GM18511 (cell line): ENCODE measurements around the gene CD52.

ENCODE experiments used
- ATAC-seq: cut with Tn5 transposase; IDR thresholded peaks from one replicate; pipeline ENCODE4 v1.9.1; 2021; ENCODE audit warnings: mild to moderate bottlenecking, moderate library complexity; ENCODE audit not compliant: unreplicated experiment

The CD52 gene

DNA sequence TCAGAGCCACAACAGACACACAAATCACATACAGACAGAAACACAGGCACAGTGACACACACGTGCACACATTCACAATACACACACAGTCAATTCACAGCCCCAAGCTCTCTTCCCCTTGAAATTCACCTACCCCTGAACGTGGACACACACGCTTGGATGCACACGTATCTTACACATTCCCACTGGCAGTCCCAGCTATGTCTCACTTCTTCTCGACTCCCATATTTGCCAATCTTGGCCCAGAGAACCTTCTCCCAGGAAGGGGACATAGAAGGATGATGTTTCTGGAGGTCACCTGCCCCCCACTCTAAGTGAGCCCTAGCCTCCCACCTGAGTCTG lies 34.6 kb downstream of the CD52 start:
- no peak for ATAC-seq

DNA sequence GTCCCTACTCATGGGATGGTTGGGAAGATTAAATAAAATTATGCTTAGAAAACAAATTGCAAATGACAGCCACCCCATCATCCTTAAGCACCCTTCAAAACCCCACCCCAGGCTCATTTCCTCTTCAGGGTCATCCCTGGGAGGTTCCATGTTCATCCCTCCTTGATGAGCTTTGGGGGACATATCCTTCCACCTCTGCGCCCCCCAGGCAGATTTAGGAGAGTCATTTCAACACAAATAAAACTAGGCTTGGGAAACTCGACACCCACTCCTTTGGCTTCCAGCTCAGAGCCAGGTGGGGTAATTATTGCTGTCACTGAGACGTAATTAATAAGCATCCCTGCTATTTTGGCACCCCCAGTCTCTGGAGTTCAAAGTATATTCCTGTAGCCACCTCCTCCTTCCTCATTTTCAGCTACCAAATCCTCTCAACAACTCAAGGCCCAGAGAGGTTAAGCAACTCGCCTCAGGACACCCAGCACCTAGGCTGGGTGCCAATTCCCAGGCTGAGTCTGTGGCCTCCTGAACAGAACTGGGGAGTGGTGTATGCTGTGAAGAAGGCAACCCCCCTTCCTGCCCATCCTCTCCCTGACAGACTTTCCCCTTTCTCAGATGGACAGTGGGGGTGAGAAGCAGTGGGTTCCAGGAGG lies 35.6 kb downstream of the CD52 start:
- no peak for ATAC-seq

DNA sequence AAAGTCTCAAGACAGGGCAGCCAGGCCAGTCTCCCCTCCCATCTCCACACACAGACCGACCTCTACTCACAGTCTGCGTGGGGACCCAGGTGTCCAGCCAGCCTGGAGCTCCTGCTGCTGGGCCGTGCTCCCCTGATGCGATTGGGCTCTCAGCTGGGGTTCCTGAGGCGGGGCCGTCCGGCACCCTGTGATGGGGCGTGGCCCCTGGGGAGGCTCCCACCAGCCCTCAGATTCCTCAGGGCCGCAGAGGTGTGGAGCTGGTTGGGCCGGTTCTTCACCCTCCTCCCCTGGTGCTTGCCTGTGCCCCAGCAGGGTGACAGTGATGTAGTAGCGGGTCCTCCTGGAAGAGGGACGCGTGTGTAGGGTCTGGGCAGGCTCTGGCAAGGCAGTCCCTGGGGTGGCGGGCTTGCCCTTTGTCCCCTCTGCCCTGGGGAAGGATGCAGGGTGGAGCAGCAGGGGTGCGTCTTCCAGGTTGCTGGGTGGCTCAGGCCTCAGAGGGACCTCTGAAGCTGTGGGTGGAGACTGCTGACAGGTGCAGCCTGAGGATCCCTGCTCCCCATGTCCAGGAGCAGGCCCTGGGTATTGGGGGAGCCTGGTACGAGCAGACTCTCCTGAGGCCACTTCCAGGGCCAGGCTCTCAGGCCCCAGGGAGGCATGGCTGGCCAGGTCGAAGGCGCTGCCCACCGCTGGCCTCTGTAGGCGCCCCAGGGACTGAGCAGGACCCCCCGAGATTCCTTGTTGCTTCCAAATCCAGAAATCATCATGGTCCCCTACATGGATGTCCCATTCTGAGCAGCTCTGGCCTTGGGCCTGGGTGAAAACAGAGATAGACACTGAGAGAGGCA lies 36.4 kb downstream of the CD52 start, which contains the start of gene CRYBG2:
CRYBG2 (minus strand) TSS at position 155 of the 845 bp plus-strand sequence. CDS start 7,473 bp downstream, outside the sequence.
- ATAC-seq: no peak

DNA sequence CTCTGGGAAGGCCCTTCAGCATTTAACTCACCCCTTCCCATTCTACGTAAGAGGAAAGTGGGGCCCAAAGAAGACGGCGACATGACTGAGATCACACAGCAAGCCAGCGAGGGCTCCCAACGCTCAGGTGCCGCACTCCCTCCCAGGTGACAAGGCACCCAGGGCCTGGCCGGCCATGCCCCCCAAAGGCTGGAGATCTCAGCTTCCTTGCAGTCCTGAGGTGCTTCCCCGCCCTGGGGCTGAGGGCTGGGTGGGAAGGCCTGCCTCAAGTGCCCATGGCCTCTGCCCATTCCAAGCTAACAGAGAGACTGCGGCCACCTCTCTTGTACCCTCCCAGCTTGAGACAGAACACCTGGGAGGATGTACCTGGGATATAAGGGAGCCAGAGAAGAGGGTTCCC lies 37.2 kb downstream of the CD52 start:
- ATAC-seq: no peak

DNA sequence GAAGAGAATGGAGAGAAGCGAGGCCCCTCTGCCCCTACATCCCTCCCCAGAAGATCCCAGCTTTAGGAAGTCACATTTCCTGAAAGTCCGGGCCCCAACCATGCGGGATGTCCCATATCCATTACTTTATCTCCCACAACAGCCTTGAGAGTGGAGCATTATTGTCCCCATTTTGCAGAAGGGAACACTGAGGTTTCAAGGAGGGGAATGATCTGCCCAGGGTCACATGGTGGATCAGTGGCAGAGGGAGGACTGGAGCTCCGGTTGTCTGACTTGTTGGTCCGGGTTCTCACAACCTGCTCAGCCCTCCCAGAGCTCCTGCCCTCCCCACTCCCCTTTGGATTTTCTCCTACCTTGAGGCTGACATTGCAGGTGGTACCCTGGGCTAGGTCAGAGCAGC lies 38.3 kb downstream of the CD52 start:
- no peak for ATAC-seq

DNA sequence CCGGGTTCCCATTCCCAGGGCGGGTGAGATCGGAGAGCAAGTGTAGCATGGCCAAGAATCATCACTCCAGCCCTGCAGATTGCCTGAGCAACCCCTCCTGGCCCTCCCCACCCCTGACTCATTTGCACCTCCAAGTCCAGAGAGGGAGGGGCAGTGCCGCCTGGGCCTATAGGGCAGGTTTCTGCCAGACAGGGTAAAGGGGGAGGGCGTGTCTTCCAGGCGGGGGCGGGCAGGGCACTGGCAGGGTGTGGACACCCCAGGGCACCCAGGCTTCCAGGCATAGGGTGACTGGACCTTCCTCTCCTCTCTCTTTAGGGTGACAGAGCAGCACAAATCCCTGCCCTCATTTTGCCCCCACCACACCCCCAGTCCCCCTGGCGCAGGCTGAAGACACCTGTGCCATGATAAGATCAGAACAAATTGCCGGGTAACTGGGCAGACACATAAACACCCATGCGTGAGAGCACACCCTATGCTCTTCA lies 39.4 kb downstream of the CD52 start:
- ATAC-seq: no peak

DNA sequence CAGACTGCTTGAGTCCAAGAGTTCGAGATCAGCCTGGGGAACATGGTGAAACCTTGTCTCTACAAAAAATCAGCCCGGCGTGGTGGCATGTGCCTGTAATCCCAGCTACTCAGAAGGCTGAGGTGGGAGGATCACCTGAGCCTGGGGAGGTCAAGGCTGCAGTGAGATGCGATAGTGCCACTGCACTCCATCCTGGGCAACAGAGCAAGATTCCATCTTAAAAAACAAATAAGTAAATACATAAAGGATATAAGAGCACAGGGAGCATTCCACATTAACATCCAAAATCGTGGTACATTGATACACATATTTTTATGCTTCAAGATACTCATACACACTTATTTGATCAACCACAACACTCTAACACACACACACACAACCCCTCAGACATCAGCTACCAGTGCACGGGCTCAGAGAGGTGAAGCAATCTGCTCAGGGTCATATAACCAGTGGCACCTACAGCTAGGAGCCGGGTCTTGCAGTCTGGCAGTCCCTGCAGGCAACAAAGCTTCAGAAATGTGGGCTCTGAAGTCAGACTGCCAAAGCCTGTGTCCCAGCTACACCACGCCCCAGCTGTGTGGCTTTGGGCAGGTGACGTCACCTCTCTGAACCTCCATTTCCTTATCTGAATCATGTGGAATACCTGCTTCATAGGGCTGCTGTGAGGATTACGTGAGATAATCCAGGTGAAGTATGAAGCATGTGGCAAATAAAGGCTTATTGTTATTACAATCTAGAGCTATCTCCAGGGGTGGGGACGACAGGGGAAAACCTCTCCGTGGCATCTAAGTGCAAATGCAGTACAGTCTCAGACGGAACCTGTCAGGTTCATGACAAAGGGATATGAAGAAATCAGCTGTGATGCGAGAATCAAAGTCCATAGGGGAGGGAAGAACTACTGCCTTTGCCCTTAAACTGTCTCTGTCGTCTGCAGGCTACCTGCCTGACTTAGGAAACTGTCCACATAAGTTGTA lies 40.9 kb downstream of the CD52 start:
- ATAC-seq: no peak

DNA sequence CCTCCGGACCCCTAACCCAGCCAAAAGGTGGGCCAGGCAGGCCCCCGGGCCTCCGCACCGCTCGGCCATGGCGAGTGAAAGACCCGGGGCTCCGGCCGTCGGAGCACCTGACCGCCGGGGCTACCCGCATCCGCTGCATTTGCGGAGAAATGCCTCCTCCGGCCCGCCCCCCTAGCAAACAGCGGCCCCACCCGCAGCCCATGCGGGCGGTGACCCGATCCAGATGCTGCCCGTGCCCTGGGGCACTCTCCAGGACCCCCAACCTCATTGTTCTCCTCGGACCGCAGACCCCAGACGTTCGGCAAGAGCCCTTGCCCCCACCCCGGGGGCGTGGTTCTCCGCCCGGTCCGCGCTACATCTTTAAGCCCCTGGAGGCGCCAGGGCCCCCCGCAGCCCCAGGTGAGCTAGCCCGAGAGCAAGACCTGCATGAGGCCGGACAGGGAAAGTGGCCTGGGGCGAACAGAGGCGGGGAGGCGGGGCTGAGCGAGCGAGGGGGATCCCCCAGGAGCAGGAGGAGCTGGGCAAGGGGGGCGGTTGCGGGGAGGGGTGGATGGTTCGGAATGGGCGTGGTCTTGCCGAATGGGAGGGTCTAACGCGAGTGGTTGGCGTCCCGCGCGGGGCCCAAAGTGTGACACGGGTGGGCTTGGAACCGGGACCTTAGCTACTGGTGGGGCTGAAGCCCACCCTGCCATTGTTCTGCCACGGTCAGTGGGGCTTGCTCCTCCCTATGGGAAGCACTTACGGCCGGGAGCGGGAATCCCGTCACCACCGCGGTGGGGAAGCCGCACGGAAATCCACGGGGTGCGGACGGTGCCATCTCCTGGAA lies 42.4 kb downstream of the CD52 start:
- ATAC-seq: no peak

DNA sequence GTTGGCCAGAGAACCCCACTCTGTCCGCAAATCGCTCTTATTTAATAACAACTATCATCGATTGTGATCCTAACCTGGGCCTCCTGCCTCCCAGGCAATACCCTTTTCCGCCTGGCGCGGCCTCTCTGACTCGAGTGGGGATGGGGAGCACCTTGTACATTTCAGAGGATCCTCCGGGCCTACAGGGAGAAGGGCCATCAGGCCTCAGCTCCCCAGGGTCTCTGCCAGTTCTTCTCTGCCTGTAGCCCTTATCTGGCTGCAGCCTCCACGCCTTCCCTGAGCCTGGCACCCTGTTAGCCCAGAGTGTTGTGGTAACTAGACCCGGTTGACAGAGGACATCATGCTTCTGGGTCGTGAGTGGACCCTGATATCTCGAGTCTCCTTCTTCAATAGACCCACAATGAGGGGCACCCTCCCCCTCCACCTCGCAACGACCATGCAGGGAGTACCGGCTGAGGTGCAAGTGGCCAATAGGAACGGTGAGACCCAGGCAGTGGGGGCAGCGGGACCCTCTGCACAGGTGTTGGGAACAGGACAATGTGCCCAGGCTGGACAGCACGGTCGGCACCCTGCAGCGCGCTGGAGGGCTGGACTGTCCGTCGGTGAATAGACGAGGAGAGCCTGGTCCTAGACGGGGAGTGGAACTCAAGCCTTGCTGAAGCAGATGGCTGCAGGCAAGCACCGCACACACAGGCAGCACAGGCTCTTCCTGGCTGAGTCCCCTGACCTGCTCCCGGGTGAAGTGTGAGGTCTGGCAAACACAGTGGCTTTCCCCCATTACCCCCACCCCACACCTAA lies 43.2 kb downstream of the CD52 start:
- no peak for ATAC-seq

DNA sequence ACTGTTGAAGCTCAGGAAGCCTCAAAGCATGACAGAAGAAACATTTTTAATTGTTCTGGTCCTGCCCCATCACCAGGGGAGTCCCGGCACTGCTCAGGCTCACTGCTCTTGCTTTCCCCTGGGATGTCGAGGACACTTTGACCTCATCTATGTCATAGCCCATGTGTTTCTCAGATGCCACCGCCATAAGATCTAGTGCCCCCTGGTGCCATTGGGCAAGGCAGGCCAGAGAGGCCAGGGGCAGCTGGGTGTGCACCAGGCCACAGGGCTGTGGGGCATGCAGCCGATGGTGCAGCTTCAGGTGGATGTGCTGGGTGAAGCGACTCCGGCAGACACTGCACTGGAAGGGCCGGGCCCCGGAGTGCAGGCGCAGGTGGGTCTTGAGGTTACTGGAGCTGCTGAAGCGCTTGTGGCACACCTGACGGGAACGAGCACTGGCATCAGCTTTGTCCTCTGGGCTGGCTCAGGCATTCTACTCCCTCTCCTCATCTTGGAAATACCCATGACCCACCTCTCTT lies 43.9 kb downstream of the CD52 start:
- ATAC-seq: no peak

DNA sequence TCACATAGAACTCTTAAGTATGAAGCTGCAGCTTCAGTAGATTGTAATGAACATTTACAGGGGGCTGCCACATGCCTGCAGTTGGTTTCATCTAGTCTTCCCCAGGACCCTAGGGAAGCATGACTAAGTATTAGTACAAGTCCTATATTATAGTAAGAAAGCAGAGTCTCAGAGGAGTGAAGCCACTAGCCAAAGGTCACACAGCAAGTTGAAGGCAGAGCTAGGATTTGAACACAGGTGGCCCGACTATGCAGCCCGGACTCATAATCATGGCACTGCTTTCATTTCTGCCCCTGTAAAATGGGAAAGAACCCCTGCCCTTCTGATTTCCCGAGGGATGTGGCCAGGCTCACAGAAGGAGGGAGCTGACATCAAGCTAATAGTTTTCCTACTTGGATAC lies 44.6 kb downstream of the CD52 start:
- ATAC-seq: no peak

DNA sequence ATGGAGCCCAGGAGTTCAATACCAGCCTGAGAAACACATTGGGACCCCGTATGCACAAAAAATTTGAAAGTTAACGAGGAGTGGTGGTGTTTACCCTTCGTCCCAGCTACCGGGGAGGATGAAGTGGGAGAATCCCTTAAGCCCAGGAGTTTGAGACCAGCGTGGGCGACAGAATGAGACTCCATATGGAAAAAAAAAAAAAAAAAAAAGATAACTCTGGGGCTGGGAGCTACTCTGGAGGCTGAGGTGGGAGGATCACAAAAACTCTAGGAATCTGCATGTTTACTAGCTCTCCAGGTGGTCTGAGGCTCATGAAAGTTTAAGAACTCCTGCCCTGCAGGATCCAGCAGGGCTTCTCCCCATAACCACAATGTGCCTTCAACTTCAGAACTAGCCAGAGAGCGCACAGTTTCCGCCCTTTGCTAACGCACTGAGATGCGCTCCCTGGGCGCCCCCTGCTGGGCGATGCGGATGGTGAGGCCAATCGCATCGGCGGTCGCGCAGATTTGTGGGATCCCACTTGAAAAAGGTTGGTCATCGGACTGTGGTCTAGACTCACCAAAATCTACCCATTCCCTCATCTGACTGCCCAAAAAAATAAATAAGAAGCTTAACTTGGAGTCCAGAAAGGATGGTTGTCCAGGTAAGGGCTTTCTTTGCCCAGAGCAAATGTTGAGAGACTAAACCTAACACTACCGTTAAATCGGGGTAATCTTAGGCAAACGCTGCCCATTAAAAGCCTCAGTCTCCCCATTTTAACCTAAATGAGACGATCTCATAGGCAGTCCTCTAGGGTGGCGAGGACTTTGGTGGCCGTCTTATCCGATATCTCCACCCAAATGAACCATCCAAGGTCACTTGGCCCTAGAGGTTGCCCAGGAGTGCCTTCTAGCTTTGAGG lies 46.0 kb downstream of the CD52 start:
- no peak for ATAC-seq

DNA sequence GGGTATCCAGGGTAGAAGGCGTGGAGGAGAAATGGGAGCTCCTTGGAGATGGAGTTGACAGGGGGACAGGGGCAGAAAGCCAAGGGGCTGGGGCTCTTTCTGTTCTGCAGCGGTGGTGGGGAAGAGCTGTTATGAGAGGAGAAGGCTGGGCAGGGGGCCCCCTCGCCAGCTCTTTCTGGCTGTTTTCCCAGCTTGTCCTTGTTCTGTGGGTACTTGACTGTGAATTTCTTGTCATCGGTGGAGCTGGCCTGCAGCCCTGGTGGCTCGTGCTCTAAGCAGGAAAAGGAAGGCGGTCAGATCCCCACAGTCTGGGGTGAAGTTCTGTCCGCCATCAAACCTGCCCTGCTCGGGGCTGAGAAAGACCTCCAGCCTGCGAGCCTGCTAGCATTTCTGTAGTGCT lies 47.2 kb downstream of the CD52 start:
- ATAC-seq: no peak

DNA sequence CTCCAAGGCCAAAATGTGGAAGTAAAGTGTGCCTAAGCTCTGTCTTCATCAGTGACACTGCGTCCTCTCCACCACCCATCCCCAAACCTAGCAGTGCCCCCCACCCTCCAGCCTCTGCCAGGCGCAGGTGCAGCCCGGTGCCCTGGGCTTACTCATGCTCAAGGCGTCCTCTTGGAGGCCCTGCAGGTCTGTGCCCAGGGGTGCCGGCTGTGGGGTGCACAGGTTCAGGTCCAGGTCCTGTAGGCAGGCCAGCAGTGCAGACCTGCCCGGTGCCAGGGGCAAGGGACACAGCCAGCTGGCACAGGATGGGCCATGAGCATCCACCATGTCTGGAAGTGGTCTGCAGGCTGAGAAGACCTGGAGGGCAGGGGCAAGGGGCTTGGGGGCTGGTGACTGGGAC lies 49.7 kb downstream of the CD52 start:
- no peak for ATAC-seq

DNA sequence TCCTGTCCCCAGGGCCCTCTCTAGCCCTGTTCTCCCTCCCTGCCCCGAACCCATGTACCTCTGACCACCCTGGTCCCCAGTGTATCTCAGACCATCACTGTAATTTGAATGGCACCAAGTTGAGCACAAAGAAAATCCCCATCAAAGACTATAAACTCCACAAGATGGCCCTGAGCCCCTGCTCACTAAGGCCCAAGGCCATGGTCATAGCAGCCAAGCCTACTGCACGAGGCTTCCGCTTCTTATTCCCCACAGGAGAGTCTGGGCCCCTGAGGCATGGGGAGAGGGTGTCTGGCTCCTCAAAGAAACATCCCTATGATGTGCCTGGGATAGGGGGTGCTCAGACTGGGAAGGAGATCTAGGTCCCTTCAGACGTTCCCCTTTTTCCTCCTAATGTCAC lies 50.2 kb downstream of the CD52 start:
- ATAC-seq: no peak

DNA sequence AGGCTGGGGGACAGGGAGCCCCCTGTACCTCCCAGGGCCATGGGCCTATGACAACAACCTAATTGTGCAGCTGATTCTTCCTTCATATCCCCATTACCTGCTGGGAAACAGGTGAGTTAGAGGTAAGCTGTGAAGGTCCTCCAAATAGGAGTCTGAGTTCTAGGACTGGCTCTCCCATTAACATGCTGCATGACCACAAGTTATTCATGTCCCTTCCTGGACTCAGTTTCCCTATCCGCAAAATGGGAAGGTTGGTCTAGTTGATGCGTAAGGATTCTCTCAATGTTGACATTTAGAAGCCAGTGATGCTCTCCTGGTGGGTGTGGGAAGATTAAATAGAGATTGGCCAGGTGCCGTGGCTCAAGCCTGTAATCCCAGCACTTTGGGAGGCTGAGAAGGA lies 50.7 kb downstream of the CD52 start:
- ATAC-seq: no peak
